HG03354 (cell line): ENCODE data around the gene SEC61A1.

Source experiments
- ATAC-seq: cut with Tn5 transposase; IDR thresholded peaks from one replicate; pipeline ENCODE4 v1.9.1; 2021; ENCODE audit warnings: mild to moderate bottlenecking; ENCODE audit not compliant: unreplicated experiment, poor library complexity, severe bottlenecking

SEC61A1 gene

GRCh38 chr3:128051837-128052594, at the start of gene SEC61A1:
Gene SEC61A1, plus strand, starts transcription at chr3:128052437. Its CDS starts 116 bp downstream, at chr3:128052553.
- ATAC-seq, result peak; percentile 93

GRCh38 chr3:128004661-128005060, 47.6 kb upstream of the SEC61A1 start:
- no peak for ATAC-seq

DNA sequence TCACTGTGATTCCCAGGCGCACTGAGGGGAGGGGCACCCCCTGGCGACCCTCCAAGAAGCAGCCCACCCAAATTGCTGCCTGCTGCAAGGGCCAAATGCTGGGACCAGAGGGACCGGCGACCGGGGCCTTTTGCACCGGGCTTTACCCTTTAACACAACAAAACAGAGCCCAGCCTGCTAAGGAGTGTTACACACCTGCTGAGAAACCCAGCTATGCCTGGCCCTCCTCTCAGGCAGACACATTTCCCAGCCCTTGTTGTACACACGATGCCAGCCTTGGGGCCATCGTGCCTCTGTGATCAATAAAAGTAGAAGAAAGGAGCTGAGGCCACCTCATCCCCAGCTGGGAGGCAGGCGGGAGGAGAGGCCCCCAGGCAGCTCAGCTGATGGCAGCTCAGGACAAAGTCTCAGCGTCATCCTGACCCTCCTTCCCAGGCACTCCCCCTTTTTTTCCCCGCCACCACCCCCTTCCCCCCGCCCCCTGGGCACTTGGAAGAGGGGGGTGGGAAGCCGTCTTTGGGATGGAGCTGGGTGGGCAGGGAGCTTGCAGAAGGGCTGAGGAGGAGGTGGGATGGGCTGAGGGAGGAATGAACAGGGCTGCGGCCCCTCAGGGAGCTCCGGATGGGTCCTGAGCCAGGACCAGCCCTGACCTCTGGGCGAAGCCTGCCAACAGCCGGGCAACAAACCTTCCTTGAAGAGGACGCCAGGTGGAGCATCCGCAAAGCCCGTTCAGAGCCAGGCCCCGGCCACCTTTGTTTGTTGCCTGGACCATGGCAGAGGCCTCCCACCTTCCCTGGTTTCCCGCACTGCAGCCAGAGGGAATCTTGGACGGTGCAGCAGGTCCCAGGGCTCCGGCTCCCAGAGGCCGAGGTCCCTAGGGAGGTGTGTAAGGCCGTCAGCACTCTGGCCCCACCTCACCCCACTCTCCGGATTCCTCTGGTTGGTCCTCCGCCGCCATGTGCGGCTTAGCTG, 45.9 kb upstream of the SEC61A1 start:
- ATAC-seq, result no peak

GRCh38 chr3:128007033-128007424, 45.2 kb upstream of the SEC61A1 start:
- no peak for ATAC-seq

- no peak for ATAC-seq
These were observed 42.0 kb upstream of the SEC61A1 start for GRCh38 chr3:128009952-128010846.

DNA sequence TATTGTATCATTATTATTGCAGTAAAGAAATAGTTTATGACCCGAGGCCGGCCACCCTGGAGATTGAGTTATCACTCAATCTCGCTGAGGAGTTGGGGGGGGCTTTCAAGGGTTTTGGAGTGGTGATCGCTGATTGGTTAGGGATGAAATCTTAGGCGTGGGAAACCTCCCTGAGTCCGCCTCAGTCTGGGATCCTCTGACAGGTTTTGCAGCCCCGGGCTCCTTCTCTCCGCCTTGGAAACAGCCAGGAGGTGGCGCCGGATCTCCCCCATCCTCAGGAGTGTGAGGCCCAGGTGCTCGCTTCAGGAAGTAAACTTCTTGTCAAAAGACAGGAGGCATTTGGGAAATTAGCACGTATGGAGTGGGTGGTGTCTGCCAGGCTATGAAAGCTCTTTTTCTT, 41.1 kb upstream of the SEC61A1 start:
- no peak for ATAC-seq

- ATAC-seq, result no peak
These were observed 40.2 kb upstream of the SEC61A1 start for GRCh38 chr3:128012050-128012449.

DNA sequence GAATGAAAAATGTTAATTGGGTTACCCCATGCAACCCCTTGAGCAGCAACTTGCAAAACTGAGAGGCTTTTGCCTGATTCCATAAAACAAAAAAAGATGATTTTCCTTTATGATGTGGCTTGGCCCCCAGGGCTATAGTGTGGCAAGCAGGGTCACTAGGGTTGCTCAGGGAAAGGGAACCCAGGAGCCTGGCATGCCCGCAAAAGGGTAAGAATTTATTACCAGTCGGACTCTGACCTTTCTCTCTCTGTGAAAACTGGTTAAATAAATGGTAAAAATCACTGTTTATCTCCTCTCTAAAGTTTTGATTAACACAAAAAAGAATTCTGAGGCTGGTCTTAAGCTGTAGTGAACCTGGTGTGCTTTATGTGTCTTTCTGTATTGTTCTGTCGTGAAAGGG, 37.7 kb upstream of the SEC61A1 start:
- no peak for ATAC-seq

DNA sequence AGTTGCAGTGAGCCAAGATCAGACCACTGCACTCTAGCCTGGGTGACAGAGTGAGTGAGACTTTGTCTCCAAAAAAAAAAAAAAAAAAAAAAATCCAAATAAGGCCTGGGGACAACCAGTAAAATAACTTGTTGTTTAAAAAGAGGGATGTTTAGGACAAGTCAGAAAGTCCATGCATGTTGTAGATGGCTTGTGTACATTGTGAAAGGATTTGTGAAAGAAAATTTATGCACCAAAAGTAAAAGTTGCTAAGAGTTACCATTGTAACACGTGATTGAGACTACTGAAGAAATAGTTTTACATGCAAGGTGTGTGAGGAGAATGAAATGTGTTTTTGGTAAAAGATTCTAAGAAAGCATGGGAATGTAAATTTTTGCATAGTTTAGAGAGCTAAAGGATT, 35.7 kb upstream of the SEC61A1 start:
- no peak for ATAC-seq

DNA sequence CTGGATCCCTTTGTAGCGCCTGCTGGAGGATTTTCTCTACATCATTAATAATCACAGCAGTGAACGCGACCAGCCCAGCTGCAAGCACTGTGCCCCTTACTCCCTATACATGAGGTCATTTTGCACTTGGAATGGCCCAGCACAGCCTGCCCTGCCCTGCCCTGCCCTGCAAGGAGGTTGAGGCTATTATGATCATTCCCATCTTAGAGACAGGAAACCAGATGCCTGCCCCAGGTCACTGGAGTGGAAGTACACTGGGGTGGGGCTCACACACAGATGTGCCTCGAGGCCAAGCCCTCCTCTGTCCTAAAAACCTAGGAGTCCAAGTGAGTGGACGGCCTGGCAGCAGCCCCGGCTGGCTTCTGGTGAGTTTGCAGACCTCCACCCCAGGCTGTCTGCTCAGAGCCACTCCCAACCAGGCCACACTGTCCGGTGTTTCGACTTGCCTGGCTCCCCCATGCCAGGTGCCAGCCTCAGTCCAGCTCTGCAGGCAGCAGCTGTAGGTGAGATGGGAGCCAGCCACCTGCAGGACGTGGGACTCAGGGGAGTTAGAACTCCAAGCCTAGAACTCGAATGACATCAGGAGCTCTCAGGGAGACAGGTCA, 30.4 kb upstream of the SEC61A1 start:
- no peak for ATAC-seq

DNA sequence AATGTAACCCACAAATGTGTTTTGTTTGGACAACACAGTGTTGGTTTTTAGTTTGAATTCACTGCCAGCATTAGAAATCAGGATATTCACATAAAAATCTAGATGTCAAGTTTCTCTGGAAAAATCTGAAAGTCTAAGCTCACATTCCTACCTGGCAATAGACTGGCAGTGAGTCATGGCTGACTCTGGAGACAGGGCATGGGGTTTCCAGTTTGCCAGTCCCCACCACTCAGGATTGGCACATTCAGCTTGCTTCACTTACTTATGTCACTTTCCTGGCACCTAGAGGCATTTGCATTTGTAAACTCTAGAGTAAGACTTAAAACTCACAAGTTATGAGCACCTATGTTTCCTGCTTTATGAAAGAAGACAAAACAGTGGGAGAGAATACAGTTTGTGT, 19.1 kb upstream of the SEC61A1 start:
- ATAC-seq, result no peak

- ATAC-seq, result no peak
These were observed 16.1 kb upstream of the SEC61A1 start for GRCh38 chr3:128036119-128036518.

GRCh38 chr3:128040041-128040440, 12.2 kb upstream of the SEC61A1 start:
- no peak for ATAC-seq

GRCh38 chr3:128040660-128041059, 11.6 kb upstream of the SEC61A1 start:
- no peak for ATAC-seq

GRCh38 chr3:128041344-128041743, 10.9 kb upstream of the SEC61A1 start:
- ATAC-seq, result no peak

DNA sequence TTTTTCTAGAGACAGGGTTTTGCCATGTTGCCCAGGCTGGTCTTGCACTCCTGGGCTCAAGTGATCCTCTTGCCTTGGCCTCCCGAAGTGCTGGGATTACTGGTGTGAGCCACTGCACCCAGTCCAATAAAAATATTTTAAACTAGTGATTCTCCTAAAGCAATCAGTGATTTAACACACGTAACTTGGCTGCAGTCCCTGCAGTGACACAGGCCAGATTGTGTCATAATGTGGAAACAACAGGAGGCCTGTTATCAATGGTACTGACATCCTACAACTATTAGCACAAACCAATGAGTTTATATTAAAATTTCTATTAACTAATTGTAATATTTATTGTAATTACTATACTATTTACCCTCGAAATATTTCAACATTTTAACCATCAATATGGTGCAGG, 1.6 kb upstream of the SEC61A1 start:
- no peak for ATAC-seq

DNA sequence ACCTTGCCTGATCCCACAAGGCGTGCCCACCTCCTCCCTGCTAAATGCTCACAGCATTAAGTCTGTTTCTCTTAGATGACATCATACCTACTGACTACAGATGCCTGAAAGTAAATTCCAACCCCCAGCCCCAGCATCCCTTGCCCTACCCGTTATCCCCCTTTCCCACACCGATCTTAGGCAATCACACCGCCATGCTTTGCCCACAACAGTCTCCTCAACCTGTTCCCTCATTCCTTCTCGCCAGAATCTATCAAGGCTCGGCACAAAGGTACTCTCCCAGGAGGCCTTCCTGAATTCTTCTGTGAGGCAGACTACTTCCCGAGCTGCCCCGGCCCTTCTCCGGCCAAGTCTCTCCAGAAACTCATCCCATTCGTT, 789 bp upstream of the SEC61A1 start:
- ATAC-seq, result no peak

DNA sequence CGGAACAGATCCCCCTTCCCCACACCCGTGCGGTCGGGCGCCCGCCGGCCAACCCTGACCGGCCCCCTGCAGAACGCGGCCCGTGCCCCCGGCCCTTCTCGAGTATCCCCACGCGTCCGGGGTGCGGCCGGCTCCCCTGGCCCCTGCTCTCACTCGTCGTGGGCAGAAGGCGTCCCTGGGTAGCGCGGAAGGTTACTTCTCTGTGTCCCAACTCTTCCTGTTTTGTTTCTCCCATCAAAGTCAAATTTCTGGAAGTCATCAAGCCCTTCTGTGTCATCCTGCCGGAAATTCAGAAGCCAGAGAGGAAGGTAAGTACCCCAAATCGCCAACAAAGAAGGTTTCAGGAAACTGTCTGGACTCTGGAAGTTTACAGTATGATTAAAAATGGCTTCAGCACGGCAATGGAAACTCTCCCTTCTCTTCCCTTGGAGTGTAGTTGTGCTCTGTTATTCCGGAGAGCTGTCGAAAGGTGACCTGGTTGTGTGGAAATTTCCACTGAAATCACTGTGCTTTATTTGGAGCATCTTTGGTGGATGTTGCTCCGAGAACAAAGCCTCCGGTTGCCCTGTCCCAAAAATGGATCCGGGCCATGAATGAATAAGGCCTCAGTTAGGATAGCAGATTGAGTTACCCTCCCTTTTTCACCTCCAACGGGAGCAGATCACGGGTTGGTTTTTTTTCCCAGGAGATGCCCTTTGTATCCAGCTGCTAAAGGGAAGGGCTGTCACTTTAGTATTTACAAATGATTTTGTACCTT, 536 bp downstream of the SEC61A1 start:
- ATAC-seq, result no peak

- ATAC-seq, result no peak
These were observed 1.4 kb downstream of the SEC61A1 start for GRCh38 chr3:128053614-128054013.
